PC-9 (cell line): ENCODE results near the gene KDM6A. TPM values are rescaled to one million over a fixed set of nuclear protein-coding genes. Genes with fewer than 3 reads are reported as not detected.
"Not testable (repeated sequence)": the region's sequence is repeated elsewhere in the genome, so short reads cannot be mapped to it uniquely, and the experiment has no call there.

Experiments used
- BruUV-seq: library from RNA; stranded (reverse); fragments of 400-500 nt; replicated peaks from 2 replicates; lab custom pipeline; 2021; lab: Mats Ljungman, UMichigan
- CTCF ChIA-PET: fragments of 300-600 bp; sonication (Branson Sonifier 250); formaldehyde crosslinking; loops from one replicate; lab custom pipeline; 2022; ENCODE audit warnings: antibody characterized with exemption; lab: Charles Lee
- POLR2A ChIA-PET: fragments of 300-600 bp; sonication (Branson Sonifier 250); formaldehyde crosslinking; loops from one replicate; lab custom pipeline; 2022; ENCODE audit warnings: antibody characterized with exemption; ENCODE audit not compliant: unreplicated experiment; lab: Charles Lee
- DNase-seq, 2 experiments: peaks; one replicate each; pipeline versions ENCODE4 v3.0.0 to v3.0.0-alpha.2; 2015 to 2022; ENCODE audit warnings: mixed read lengths in 1 of 2
- H2AFZ ChIP-seq: fragments of 200-600 bp; sonication (generic); 2 replicates; pipeline ENCODE4 v1.8.1; 2017; ENCODE audit warnings: antibody characterized with exemption
- H3F3A ChIP-seq: fragments of 200-600 bp; sonication (generic); 2 replicates; pipeline ENCODE4 v1.8.1; 2017; ENCODE audit warnings: antibody characterized with exemption, mild to moderate bottlenecking, low read depth; ENCODE audit not compliant: insufficient read depth
- H3K27ac ChIP-seq: fragments of 200-600 bp; sonication (generic); 2 replicates; pipeline ENCODE4 v1.6.1; 2016; ENCODE audit warnings: mixed run types
- H3K27me3 ChIP-seq: fragments of 200-600 bp; sonication (generic); 2 replicates; pipeline ENCODE4 v1.6.1; 2016; ENCODE audit warnings: low read depth, mixed run types; ENCODE audit not compliant: insufficient read depth
- H3K36me3 ChIP-seq: fragments of 200-600 bp; sonication (generic); 2 replicates; pipeline ENCODE4 v1.6.1; 2016; ENCODE audit warnings: low read depth, mixed run types
- H3K4me1 ChIP-seq: fragments of 200-600 bp; sonication (generic); replicated peaks from 2 replicates; pipeline ENCODE4 v1.6.1; 2016; ENCODE audit warnings: mixed run types; ENCODE audit not compliant: insufficient read depth
- H3K4me2 ChIP-seq: fragments of 200-600 bp; sonication (generic); 2 replicates; pipeline ENCODE4 v1.6.1; 2017; ENCODE audit warnings: mixed run types
- H3K4me3 ChIP-seq: fragments of 200-600 bp; sonication (generic); 2 replicates; pipeline ENCODE4 v1.6.1; 2016; ENCODE audit warnings: mixed run types
- H3K79me2 ChIP-seq: fragments of 200-600 bp; sonication (generic); 2 replicates; pipeline ENCODE4 v1.6.1; 2017; ENCODE audit warnings: low read depth, mixed run types
- H3K9me2 ChIP-seq: fragments of 200-600 bp; sonication (generic); 2 replicates; pipeline ENCODE4 v1.8.1; 2017; ENCODE audit warnings: mild to moderate bottlenecking; ENCODE audit not compliant: insufficient read depth
- H3K9me3 ChIP-seq: fragments of 200-600 bp; sonication (generic); 2 replicates; pipeline ENCODE4 v1.8.1; 2016; ENCODE audit warnings: low read depth; ENCODE audit not compliant: insufficient read depth
- H4K20me1 ChIP-seq: fragments of 200-600 bp; sonication (generic); 2 replicates; pipeline ENCODE4 v1.8.1; 2017; ENCODE audit not compliant: insufficient read depth
- CTCF ChIP-seq: fragments of 200-600 bp; sonication (generic); conservative IDR thresholded peaks from 2 replicates; pipeline ENCODE4 v1.6.1; 2017; ENCODE audit warnings: mixed run types, antibody characterized with exemption, mild to moderate bottlenecking, moderate library complexity
- EZH2 ChIP-seq: fragments of 200-600 bp; sonication (generic); IDR thresholded peaks from 2 replicates; pipeline ENCODE4 v1.8.0; 2017; ENCODE audit warnings: antibody characterized with exemption, low read depth
- intact Hi-C: fragments of 100-400 bp; cut with micrococcal nuclease; formaldehyde crosslinking; loops from one replicate; pipeline ENCODE4 v1.10.0; 2022; ENCODE audit not compliant: unreplicated experiment
- total RNA-seq: library from RNA; stranded (reverse); gene quantifications from 2 replicates; pipeline ENCODE4 v1.2.3, GENCODE V29; 2021

Gene KDM6A
- total RNA-seq, 1 experiment from 2014 or later = 20.5 TPM

- no peaks in the 10 kb centered on the region for H3K79me2 ChIP-seq
- H2AFZ ChIP-seq = no peak overlapping the region
- H3K9me3 ChIP-seq = no peaks in the 10 kb centered on the region
- H3K4me3 ChIP-seq = no peak overlapping the region
- intact Hi-C loops = no loop called here
- no peaks in the 10 kb centered on the region for H3K9me2 ChIP-seq
- no peaks in the 10 kb centered on the region for H4K20me1 ChIP-seq
- no peaks in the 10 kb centered on the region for H3K4me1 ChIP-seq
- no TSS peak for BruUV-seq
- no peaks in the 10 kb centered on the region for H3K36me3 ChIP-seq
- no peaks in the 10 kb centered on the region for H3F3A ChIP-seq
- TF ChIP-seq CTCF = no peak
- no peak for TF ChIP-seq EZH2
- no peaks in the 10 kb centered on the region for H3K27me3 ChIP-seq
- no peak overlapping the region for H3K4me2 ChIP-seq
- CTCF ChIA-PET = no interaction called here
- POLR2A ChIA-PET = no interaction called here
- H3K27ac ChIP-seq = no peak overlapping the region
- DNase-seq = no peak
These were observed 190.5 kb downstream of the KDM6A start for GRCh38 chrX:45063319-45064095.

GRCh38 chrX:45068569-45068968 lies 195.6 kb downstream of the KDM6A start:
- no peak overlapping the region for H3K4me3 ChIP-seq
- ChIA-PET POLR2A (no interaction called here), CTCF (no interaction called here)
- no peak for DNase-seq
- H3K4me2 ChIP-seq = no peak overlapping the region
- intact Hi-C loops = no loop called here
- no peaks in the 10 kb centered on the region for H3K9me3 ChIP-seq
- TF ChIP-seq CTCF (no peak), EZH2 (no peak)
- no peaks in the 10 kb centered on the region for H3K79me2 ChIP-seq
- no peaks in the 10 kb centered on the region for H3K36me3 ChIP-seq
- no peak overlapping the region for H2AFZ ChIP-seq
- no peaks in the 10 kb centered on the region for H3F3A ChIP-seq
- no peaks in the 10 kb centered on the region for H3K27me3 ChIP-seq
- no peaks in the 10 kb centered on the region for H4K20me1 ChIP-seq
- H3K27ac ChIP-seq = no peak overlapping the region
- BruUV-seq = no TSS peak
- no peaks in the 10 kb centered on the region for H3K9me2 ChIP-seq
- H3K4me1 ChIP-seq = no peaks in the 10 kb centered on the region

- Histone ChIP-seq H3K9me2 (no peaks in the 10 kb centered on the region), H3K4me3 (no peak overlapping the region), H3K27ac (no peak overlapping the region), H3F3A (no peaks in the 10 kb centered on the region), H3K36me3 (no peaks in the 10 kb centered on the region), H4K20me1 (no peaks in the 10 kb centered on the region), H3K79me2 (no peaks in the 10 kb centered on the region), H2AFZ (no peak overlapping the region), H3K9me3 (no peaks in the 10 kb centered on the region), H3K4me1 (no peaks in the 10 kb centered on the region), H3K27me3 (no peaks in the 10 kb centered on the region), H3K4me2 (no peak overlapping the region)
- ChIA-PET POLR2A (no interaction called here), CTCF (no interaction called here)
- DNase-seq = no peak
- intact Hi-C loops = loop anchor here (2.0 kb wide), 1 partner anchor 198 kb away; the partner anchor contains the start of gene KDM6A
- TF ChIP-seq CTCF = peak; percentile 54
- no peak for TF ChIP-seq EZH2
- no TSS peak for BruUV-seq
These were observed 197.4 kb downstream of the KDM6A start for GRCh38 chrX:45070116-45071007.

- H3K4me2 ChIP-seq, BruUV-seq, CTCF ChIA-PET, DNase-seq, H3K27me3 ChIP-seq, H3K4me1 ChIP-seq, H3K4me3 ChIP-seq, H3K27ac ChIP-seq, H3K79me2 ChIP-seq, H3K36me3 ChIP-seq, H3F3A ChIP-seq, H2AFZ ChIP-seq, H4K20me1 ChIP-seq, H3K9me3 ChIP-seq, POLR2A ChIA-PET, H3K9me2 ChIP-seq, intact Hi-C loops: not testable (repeated sequence)
These were observed 200.0 kb downstream of the KDM6A start for GRCh38 chrX:45073011-45073410.
